ELF-1 (cell line): Measurements from ENCODE around the gene CTSK.
"Not testable (repeated sequence)": the region's sequence is repeated elsewhere in the genome, so short reads cannot be mapped to it uniquely, and the experiment has no call there.

Experiments
- DNase-seq: peaks from one replicate; pipeline ENCODE4 v3.0.0-alpha.2; 2016; ENCODE audit warnings: low read depth, low spot score

CTSK gene

GRCh38 chr1:150808121-150808520, at the start of gene CTSK:
CTSK (minus strand) TSS chr1:150808260; CDS start chr1:150806805, 1,455 bp downstream.
- DNase-seq, result no peak

GRCh38 chr1:150852734-150853133, 44.7 kb upstream of the CTSK start:
- DNase-seq, result not testable (repeated sequence)

GRCh38 chr1:150850801-150851362, 42.8 kb upstream of the CTSK start:
- not testable (repeated sequence) for DNase-seq

GRCh38 chr1:150846473-150847146, 38.5 kb upstream of the CTSK start:
- DNase-seq, result no peak

GRCh38 chr1:150843474-150843873, 35.4 kb upstream of the CTSK start:
- DNase-seq, result no peak

GRCh38 chr1:150842964-150843363, 34.9 kb upstream of the CTSK start:
- DNase-seq, result no peak

GRCh38 chr1:150842343-150842742, 34.3 kb upstream of the CTSK start:
- no peak for DNase-seq

- DNase-seq, result no peak
These were observed 33.6 kb upstream of the CTSK start for GRCh38 chr1:150841626-150842025.

- not testable (repeated sequence) for DNase-seq
These were observed 32.8 kb upstream of the CTSK start for GRCh38 chr1:150840850-150841249.

GRCh38 chr1:150836129-150836773, 28.2 kb upstream of the CTSK start:
- no peak for DNase-seq

GRCh38 chr1:150833961-150834360, 25.9 kb upstream of the CTSK start:
- not testable (repeated sequence) for DNase-seq

- DNase-seq, result no peak
These were observed 24.5 kb upstream of the CTSK start for GRCh38 chr1:150832597-150832996.

- no peak for DNase-seq
These were observed 21.7 kb upstream of the CTSK start for GRCh38 chr1:150829751-150830150.

- no peak for DNase-seq
These were observed 18.2 kb upstream of the CTSK start for GRCh38 chr1:150826299-150826698.

GRCh38 chr1:150820730-150821512, 12.9 kb upstream of the CTSK start:
- DNase-seq, result no peak

- DNase-seq, result no peak
These were observed 7.8 kb upstream of the CTSK start for GRCh38 chr1:150815871-150816270.

GRCh38 chr1:150813028-150813707, 5.1 kb upstream of the CTSK start:
- DNase-seq, result peak; percentile 66

GRCh38 chr1:150810958-150811659, 3.0 kb upstream of the CTSK start:
- no peak for DNase-seq

GRCh38 chr1:150809651-150810050, 1.6 kb upstream of the CTSK start:
- DNase-seq, result no peak

- DNase-seq, result no peak
These were observed 786 bp upstream of the CTSK start for GRCh38 chr1:150808846-150809245.
